Measurements from ENCODE around the gene LITAF.
"Not testable (repeated sequence)": the region's sequence is repeated elsewhere in the genome, so short reads cannot be mapped to it uniquely, and the experiment has no call there.

LITAF gene

DNA sequence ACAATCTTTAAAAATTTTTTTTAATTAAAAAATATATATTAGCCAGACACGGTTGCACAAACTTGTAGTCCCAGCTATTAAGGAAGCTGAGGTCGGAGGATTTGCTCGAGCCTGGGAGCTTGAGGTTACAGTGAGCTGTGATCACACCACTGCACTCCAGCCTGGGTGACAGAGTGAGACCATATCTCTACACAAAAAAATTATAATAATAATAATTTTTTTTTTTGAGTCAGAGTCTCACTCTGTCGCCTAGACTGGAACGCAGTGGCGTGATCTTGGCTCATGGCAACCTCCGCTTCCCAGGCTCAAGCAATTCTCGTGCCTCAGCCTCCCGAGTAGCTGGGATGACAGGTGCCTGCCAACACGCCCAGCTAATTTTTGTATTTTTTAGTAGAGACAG is 23.8 kb downstream of the LITAF start:
- TF ChIP-seq, protein P1, sequence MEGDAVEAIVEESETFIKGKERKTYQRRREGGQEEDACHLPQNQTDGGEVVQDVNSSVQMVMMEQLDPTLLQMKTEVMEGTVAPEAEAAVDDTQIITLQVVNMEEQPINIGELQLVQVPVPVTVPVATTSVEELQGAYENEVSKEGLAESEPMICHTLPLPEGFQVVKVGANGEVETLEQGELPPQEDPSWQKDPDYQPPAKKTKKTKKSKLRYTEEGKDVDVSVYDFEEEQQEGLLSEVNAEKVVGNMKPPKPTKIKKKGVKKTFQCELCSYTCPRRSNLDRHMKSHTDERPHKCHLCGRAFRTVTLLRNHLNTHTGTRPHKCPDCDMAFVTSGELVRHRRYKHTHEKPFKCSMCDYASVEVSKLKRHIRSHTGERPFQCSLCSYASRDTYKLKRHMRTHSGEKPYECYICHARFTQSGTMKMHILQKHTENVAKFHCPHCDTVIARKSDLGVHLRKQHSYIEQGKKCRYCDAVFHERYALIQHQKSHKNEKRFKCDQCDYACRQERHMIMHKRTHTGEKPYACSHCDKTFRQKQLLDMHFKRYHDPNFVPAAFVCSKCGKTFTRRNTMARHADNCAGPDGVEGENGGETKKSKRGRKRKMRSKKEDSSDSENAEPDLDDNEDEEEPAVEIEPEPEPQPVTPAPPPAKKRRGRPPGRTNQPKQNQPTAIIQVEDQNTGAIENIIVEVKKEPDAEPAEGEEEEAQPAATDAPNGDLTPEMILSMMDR (IDR thresholded peaks at IDR 0.05; ENCODE audit: insufficient read depth, missing control alignments) = no peak
- DNase-seq (ENCODE audit: insufficient read length, low spot score) (no peak), FAIRE-seq (no peak)

DNA sequence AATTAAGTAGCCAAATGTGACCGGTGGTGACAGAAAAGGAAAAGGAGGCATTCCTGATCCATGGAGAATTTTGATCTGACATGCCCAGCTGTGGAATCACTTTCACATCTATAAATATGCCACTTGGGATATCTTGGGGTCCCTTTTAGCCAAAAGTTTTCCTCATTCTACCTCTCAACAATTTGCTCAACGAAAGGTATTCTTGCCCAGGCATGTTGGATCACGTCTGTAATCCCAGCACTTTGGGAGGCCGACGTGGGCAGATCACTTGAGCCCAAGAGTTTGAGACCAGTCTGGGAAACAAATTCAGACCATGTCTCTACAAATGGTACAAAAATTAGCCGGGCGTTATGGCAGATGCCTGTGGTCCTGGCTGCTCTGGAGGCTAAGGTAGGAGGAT is 24.3 kb downstream of the LITAF start:
- TF ChIP-seq, protein P1 (IDR thresholded peaks at IDR 0.05; ENCODE audit: insufficient read depth, missing control alignments) = no peak
- FAIRE-seq = no peak
- no peak for DNase-seq (ENCODE audit: insufficient read length, low spot score)

DNA sequence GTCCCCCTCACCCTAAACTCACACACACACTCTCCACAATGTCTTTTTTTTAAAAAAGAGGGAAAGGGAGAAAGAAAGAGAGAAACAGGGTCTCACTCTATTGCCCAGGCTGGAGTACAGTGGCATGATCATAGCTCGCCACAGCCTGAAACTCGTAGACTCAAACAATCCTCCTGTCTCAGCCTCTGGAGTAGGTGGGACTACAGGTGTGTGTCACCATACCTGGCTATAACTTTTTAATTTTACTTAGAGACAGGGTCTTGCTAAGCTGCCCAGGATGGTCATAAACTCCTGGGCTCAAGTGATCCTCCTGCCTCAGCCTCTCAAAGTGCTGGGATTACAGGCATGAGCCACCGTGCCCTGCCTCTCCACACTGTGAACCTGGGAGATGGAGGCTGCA is 24.9 kb downstream of the LITAF start:
- DNase-seq (ENCODE audit: insufficient read length, low spot score) = no peak
- TF ChIP-seq, protein P1 (IDR thresholded peaks at IDR 0.05; ENCODE audit: insufficient read depth, missing control alignments) = no peak
- no peak for FAIRE-seq

DNA sequence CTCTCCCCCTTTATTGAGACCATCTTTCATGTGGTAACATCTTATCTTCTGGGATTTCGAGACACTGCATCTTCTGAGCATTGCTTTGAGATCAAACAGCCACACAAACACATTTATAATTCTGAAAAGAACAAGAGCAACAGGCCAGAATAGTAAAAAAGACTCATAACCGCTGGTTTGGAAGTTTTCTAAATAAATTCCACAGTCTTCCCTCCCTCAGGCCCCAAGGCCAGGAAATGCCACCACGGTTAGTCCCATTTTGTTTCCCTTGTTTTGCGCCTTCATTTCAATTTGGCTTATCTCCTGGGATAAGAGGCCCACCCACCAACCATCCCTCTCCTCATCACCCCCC is 25.3 kb downstream of the LITAF start:
- FAIRE-seq = no peak
- no peak for DNase-seq (ENCODE audit: insufficient read length, low spot score)
- TF ChIP-seq, protein P1 (IDR thresholded peaks at IDR 0.05; ENCODE audit: insufficient read depth, missing control alignments) = no peak

DNA sequence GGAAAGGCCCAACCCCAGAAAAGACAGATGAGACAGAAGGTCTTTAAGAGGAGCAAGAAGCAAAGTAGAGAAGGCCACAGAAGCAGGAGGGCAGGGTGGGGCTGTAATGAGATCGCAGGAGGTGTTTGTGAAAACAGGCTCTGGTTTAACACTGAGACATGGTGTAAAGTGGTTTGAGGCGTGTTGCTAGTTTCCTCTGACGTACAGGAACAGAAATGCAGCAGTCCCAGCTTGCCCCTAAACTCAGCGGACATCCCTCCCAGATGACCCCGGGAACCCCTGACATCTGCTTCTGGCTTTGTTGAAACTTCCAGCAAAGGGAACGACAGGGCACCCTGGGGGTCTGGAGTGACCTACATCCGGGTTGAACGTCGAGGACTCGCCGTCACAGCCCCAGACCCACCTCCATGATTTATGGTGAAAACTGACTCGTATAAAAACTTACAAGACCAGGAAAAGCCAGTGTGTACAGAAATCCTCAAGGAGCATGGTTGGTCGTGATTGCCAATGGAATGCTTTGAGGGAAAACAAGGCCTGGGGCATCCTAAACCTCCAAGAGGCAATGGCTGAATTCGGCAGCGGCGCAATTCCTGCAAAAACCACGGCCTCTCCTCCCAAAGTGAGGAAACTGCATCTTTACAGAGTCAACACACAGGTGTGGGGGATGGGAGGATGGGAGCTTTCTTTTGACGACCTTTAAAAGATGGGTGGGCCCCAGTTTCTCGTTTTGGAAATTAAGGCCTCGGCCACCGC is 25.8 kb downstream of the LITAF start:
- TF ChIP-seq, protein P1 (IDR thresholded peaks at IDR 0.05; ENCODE audit: insufficient read depth, missing control alignments) = no peak
- DNase-seq (ENCODE audit: insufficient read length, low spot score) (no peak), FAIRE-seq (no peak)

DNA sequence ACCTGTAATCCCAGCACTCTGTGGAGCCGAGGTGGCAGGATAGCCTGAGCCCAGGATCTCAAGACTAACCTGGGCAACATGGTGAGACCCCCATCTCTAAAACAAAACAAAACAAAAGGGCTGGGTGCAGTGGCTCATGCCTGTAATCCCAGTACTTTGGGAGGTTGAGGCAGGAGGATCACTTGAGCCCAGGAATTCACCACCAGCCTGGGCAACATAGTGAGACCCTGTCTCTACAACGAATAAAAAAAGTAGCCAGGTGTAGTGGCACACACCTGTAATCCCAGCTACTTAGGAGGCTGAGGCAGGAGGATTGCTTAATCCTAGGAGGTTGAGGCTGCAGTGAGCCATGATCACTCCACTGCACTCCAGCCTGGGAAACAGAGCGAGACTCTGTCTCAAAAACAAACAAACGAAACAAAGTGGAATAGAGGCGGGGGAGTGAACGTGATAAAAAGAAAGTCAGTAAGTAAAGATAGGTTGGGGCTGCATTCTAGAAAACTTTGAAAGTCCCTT is 28.4 kb downstream of the LITAF start:
- DNase-seq (ENCODE audit: insufficient read length, low spot score); FAIRE-seq: not testable (repeated sequence)

DNA sequence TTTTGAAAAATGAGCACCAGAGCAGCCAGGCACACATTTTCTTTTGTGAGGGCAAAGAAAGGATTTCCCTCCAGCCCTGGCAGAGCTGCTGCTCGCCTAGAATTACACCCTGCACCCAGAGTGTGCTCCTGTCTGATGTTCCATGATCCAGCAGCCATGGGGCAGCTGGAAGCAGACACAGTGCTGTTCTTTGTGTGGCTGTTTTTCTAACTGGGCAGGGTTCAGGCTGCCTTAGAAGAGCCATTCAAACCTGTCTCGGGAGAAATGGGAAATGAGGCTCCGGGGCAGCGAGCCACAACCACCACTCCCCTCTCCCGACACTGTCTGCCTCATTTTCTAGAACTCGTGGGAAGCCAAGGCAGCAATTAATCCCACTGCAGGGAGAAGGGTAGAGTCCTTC is 28.9 kb downstream of the LITAF start:
- DNase-seq (ENCODE audit: insufficient read length, low spot score) (no peak), FAIRE-seq (no peak)
- TF ChIP-seq, protein P1 (IDR thresholded peaks at IDR 0.05; ENCODE audit: insufficient read depth, missing control alignments) = no peak
